SW480 (cell line): ENCODE measurements around the gene MPG.

Source experiments
- DNase-seq: peaks from one replicate; pipeline ENCODE4 v3.0.0-alpha.2; 2016; ENCODE audit warnings: low spot score

The MPG gene

GRCh38 chr16:83781-84615 is 6.0 kb downstream of the MPG start:
- DNase-seq, result no peak

- peak; percentile 75 for DNase-seq
Observed at GRCh38 chr16:84718-85406, 6.8 kb downstream of the MPG start.

- no peak for DNase-seq
Observed at GRCh38 chr16:85407-85782, 7.4 kb downstream of the MPG start.

- DNase-seq, result no peak
Observed at GRCh38 chr16:85865-86264, 7.8 kb downstream of the MPG start.

GRCh38 chr16:86483-86952 is 8.5 kb downstream of the MPG start:
- no peak for DNase-seq

- no peak for DNase-seq
Observed at GRCh38 chr16:88613-89012, 10.6 kb downstream of the MPG start.

- no peak for DNase-seq
Observed at GRCh38 chr16:89391-90302, 11.6 kb downstream of the MPG start.

- DNase-seq, result no peak
Observed at GRCh38 chr16:91484-91883, 13.5 kb downstream of the MPG start.

GRCh38 chr16:92431-93339 is 14.7 kb downstream of the MPG start:
- no peak for DNase-seq

- DNase-seq, result no peak
Observed at GRCh38 chr16:94918-95265, 16.9 kb downstream of the MPG start.

GRCh38 chr16:96935-97381 is 18.9 kb downstream of the MPG start:
- peak; percentile 76 for DNase-seq

GRCh38 chr16:97822-98221 is 19.8 kb downstream of the MPG start:
- DNase-seq, result no peak

- no peak for DNase-seq
Observed at GRCh38 chr16:100989-101388, 23.0 kb downstream of the MPG start.

- DNase-seq, result no peak
Observed at GRCh38 chr16:101586-101985, 23.6 kb downstream of the MPG start.

GRCh38 chr16:102060-102855 is 24.2 kb downstream of the MPG start:
- DNase-seq, result no peak

GRCh38 chr16:104355-104754 is 26.3 kb downstream of the MPG start:
- DNase-seq, result no peak

- no peak for DNase-seq
Observed at GRCh38 chr16:104928-105327, 26.9 kb downstream of the MPG start.

GRCh38 chr16:105521-105920 is 27.5 kb downstream of the MPG start:
- no peak for DNase-seq

- DNase-seq, result peak; percentile 69
Observed at GRCh38 chr16:106623-107324, 28.7 kb downstream of the MPG start.
